GM12865 (cell line): ENCODE measurements around the gene R3HDM1.
"Not testable (repeated sequence)": the region's sequence is repeated elsewhere in the genome, so short reads cannot be mapped to it uniquely, and the experiment has no call there.

ENCODE experiments used
- DNase-seq: peaks from one replicate; pipeline ENCODE4 v3.0.0; 2010; ENCODE audit warnings: low read depth
- H3K4me3 ChIP-seq: 2 replicates; pipeline ENCODE4 v1.5.1; 2011; ENCODE audit warnings: mild to moderate bottlenecking, low read depth, low read length, control low read depth
- TF ChIP-seq, protein P1 (sequence below): IDR thresholded peaks from 2 replicates; pipeline ENCODE4 v1.5.1; 2011; ENCODE audit warnings: low read length, control low read depth, low read depth, inconsistent platforms; ENCODE audit not compliant: insufficient read depth; ENCODE audit errors: missing control alignments

R3HDM1 gene

DNA sequence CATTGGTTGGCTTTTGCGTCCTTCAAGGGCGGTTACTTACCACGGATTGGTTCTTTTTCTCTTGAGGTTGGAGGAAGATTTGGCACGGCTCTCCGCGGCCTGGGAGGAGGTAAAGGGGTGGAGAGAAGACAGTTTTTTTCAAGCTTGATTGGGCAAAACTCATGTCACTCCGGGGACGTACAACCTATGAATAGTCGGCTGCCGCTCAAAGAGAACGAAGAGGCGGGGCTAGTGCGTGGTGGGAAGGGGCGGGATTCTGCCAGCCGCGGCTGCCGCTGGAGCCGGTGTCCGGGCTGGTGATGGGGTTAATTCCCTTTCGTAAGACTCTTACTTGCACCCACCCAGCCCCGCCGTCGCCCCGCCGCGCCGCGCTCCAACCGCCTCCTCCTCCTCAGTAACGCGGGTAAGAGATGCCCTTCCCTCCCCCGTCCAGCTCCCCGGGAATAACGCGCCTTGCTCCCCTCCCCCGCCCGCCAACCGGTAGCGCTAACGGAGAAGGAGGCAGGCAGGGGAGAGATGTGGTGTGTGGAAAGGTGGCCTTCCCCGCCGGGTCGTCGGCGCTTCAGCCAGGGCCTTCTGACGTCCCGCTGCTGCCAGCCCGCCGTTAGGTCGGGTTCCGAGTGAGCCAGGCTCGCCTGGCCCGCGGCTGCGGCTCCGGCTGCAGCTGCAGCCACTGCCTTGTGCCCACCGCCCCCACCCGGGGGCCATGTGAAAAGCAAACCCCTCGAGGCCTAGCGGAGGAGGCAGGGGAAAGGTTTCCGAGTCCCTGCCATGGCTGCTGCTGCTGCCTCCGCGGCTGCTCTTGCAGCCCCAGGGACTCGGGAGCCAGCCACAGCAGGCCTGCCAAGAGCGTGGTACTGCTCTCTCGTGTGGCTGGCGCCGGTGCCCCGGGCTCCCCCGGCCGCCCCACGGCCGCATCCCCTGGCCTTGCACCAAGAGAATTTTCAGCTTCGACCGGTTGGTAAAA is at the start of gene R3HDM1:
Gene R3HDM1 (plus strand): TSS at position 254 of the 967 bp plus-strand sequence. CDS start 73,362 bp downstream, outside the sequence.
- peak; percentile 100 for DNase-seq
- peak within 1 kb of the TSS; percentile 65 for H3K4me3 ChIP-seq
- TF ChIP-seq, protein P1, sequence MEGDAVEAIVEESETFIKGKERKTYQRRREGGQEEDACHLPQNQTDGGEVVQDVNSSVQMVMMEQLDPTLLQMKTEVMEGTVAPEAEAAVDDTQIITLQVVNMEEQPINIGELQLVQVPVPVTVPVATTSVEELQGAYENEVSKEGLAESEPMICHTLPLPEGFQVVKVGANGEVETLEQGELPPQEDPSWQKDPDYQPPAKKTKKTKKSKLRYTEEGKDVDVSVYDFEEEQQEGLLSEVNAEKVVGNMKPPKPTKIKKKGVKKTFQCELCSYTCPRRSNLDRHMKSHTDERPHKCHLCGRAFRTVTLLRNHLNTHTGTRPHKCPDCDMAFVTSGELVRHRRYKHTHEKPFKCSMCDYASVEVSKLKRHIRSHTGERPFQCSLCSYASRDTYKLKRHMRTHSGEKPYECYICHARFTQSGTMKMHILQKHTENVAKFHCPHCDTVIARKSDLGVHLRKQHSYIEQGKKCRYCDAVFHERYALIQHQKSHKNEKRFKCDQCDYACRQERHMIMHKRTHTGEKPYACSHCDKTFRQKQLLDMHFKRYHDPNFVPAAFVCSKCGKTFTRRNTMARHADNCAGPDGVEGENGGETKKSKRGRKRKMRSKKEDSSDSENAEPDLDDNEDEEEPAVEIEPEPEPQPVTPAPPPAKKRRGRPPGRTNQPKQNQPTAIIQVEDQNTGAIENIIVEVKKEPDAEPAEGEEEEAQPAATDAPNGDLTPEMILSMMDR: no peak

DNA sequence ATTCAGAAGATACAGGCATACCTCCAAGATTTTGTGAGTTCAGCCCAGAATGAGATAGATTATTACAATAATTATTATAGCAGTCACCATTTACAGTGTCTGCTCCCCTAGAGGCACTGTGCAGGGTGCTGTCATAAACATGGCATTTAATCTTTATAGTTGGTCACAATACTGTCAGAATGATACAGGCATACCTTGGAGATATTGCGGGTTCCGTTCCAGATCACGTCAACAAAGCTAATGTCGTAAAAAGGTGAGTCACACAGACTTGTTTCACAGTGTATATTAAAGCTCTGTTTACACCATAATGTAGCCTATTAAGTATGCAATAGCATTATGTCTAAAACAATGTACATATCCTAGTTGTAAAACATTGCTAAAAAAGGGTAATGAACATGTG is 45.8 kb upstream of the R3HDM1 start:
- H3K4me3 ChIP-seq: no peak overlapping the region
- TF ChIP-seq, protein P1: no peak
- no peak for DNase-seq

DNA sequence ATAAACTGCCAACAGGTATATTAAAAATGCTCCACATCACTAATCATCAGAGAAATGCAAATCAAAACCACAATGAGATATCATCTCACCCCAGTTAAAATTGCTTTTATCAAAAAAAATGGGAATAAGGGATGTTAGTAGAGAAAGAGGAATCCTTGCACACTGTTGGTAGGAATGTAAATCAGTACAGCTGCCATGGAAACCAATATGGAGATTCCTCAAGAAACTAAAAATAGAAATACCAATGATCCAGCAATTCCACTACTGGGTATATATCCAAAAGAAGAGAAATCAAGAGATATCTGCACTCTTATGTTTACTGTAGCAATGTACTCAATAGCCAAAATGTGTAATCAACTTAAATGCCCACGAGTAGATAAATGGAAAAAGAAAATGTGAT is 40.9 kb upstream of the R3HDM1 start:
- no peak overlapping the region for H3K4me3 ChIP-seq
- TF ChIP-seq, protein P1: no peak
- no peak for DNase-seq

DNA sequence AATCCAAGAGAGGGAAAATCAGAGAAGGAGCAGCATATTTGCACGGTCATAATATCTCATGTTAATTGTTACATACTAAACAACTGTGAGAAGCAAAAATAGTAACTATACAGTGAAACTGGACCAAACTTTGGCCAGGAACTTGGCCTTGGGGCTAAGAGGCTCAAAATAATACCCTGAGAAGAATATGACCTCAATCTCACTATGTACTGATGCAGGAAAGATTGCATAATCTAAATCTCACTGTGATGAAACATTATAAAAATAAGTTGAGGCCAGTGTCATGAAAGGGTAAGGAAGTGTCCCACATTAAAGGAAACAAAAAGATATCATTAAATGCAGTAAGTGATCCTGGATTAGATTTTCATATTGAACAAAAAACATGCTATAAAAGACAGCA is 36.8 kb upstream of the R3HDM1 start:
- TF ChIP-seq, protein P1: no peak
- no peak overlapping the region for H3K4me3 ChIP-seq
- DNase-seq: no peak

DNA sequence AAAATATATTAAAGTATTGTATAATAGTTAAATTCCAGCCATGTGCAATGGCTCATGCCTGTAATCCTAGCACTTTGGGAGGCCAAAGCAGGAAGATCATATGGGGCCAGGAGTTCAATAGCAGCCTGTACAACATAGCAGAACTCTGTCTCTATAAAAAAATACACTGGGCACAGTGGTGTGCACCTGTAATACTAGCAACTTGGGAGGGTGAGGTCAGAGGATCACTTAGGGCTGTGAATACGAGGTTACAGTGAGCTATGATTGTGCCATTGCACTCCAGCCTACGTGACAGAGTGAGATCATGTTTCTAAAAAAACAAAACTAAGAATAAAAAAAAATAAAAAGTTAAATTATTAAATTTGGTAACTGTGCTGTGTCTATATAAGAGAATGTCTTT is 36.4 kb upstream of the R3HDM1 start:
- DNase-seq: no peak
- TF ChIP-seq, protein P1: no peak
- no peak overlapping the region for H3K4me3 ChIP-seq

DNA sequence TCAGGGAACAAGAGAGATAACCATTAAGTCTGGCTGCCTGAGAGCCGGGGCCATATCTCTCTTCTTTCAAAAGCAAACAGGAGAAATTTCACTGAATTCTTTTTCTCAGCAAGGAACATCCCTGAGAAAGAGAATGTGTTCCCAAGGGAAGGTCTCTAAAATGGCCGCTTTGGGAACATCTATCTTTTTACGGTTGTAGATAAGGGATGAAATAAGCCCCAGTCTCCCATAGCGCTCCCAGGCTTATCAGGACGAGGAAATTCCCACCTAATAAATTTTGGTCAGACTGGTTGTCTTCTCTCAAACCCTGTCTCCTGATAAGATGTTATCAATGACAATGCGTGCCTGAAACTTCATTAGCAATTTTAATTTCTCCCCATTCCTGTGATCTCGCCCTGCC is 32.7 kb upstream of the R3HDM1 start:
- H3K4me3 ChIP-seq, DNase-seq: not testable (repeated sequence)

DNA sequence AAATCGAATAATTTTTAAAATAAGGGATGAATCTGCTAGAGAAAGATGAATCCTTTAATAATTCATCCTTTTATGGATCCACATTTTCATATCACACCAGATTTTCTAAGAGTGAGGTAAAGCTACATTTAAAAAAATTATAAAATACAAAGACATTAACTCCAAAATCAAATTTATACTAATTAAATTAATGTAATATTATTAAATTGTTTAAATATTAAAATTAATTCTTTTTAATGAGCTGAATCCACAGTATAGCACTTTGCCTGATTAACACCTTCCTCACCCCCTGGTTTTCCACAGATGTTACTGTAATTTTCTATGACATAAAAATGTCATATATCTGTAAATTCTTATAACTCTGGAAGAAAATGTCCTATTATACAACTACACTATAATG is 26.5 kb upstream of the R3HDM1 start:
- TF ChIP-seq, protein P1: no peak
- no peak overlapping the region for H3K4me3 ChIP-seq

More for the DNA sequence above, 26.5 kb upstream of the R3HDM1 start:
- no peak for DNase-seq
